HEK293 (cell line): ENCODE measurements around the gene CD274.
A peak's percentile ranks its signal among the peaks of the same experiment; 100 is the strongest.

ENCODE experiments used
- CTCF ChIA-PET: fragments of 350-600 bp; formaldehyde crosslinking; extraction: SDS; loops from one replicate; lab custom pipeline; 2021; ENCODE audit warnings: antibody characterized with exemption; lab: Yijun Ruan, JAX
- POLR2A ChIA-PET: fragments of 300-600 bp; formaldehyde crosslinking; extraction: SDS; loops from one replicate; lab custom pipeline; 2020; ENCODE audit warnings: antibody characterized with exemption, inconsistent platforms; lab: Yijun Ruan, JAX
- H3K27ac ChIP-seq: fragments of 200-500 bp; sonication (Bioruptor generic); 2 replicates; pipeline ENCODE4 v1.5.1; 2014; ENCODE audit warnings: low read depth, low read length, control low read depth, inconsistent platforms; ENCODE audit errors: extremely low read depth
- H3K36me3 ChIP-seq, 2 experiments: fragments of 200-500 bp in 1 of 2; sonication (Bioruptor generic) in 1 of 2; 1 replicate in 1 of 2; 2 replicates in 1 of 2; pipeline ENCODE4 v1.5.1; 2014 to 2017; ENCODE audit warnings: inconsistent platforms in 2 of 2, low read length in 2 of 2; ENCODE audit not compliant: control insufficient read depth in 2 of 2, insufficient read depth in 1 of 2
- H3K4me1 ChIP-seq: fragments of 200-500 bp; sonication (Bioruptor generic); 2 replicates; pipeline ENCODE4 v1.5.1; 2014; ENCODE audit warnings: mild to moderate bottlenecking, low read length, inconsistent platforms; ENCODE audit not compliant: control insufficient read depth, insufficient read depth
- H3K4me3 ChIP-seq: 2 replicates; pipeline ENCODE4 v1.5.1; 2011; ENCODE audit warnings: low read depth, mild to moderate bottlenecking, control low read depth, low read length, moderate library complexity
- H3K9me3 ChIP-seq: fragments of 200-500 bp; sonication (Bioruptor generic); 2 replicates; pipeline ENCODE4 v1.5.1; 2014; ENCODE audit warnings: low read depth, low read length, inconsistent platforms; ENCODE audit not compliant: control insufficient read depth, insufficient read depth
- HOXC10 ChIP-seq: sonication (generic); formaldehyde crosslinking; IDR thresholded peaks from 2 replicates; pipeline ENCODE4 v1.8.1; 2023; ENCODE audit warnings: mild to moderate bottlenecking, missing genetic modification reagents
- KLF10 ChIP-seq: fragments of 450-650 bp; IDR thresholded peaks from 2 replicates; pipeline ENCODE4 v1.5.1; 2018; ENCODE audit warnings: missing biosample characterization, mild to moderate bottlenecking, missing genetic modification characterization
- PRDM1 ChIP-seq: fragments of 450-650 bp; formaldehyde crosslinking; IDR thresholded peaks from 2 replicates; pipeline ENCODE4; 2016; ENCODE audit warnings: missing biosample characterization, missing genetic modification characterization
- ZBTB17 ChIP-seq: fragments of 450-650 bp; formaldehyde crosslinking; IDR thresholded peaks from 2 replicates; pipeline ENCODE4 v1.5.1; 2016; ENCODE audit warnings: missing biosample characterization, missing genetic modification characterization
- ZBTB21 ChIP-seq: fragments of 450-650 bp; formaldehyde crosslinking; IDR thresholded peaks from 2 replicates; pipeline ENCODE4 v1.5.1; 2017; ENCODE audit warnings: missing biosample characterization, missing genetic modification characterization
- ZBTB8A ChIP-seq: fragments of 450-650 bp; formaldehyde crosslinking; IDR thresholded peaks from 2 replicates; pipeline ENCODE4 v1.5.1; 2016; ENCODE audit warnings: missing biosample characterization, missing genetic modification characterization
- ZNF2 ChIP-seq: fragments of 450-650 bp; formaldehyde crosslinking; IDR thresholded peaks from 2 replicates; pipeline ENCODE4 v1.5.1; 2016; ENCODE audit warnings: missing biosample characterization, missing genetic modification characterization
- ZNF214 ChIP-seq: fragments of 450-650 bp; formaldehyde crosslinking; IDR thresholded peaks from 2 replicates; pipeline ENCODE4 v1.5.1; 2017; ENCODE audit warnings: missing biosample characterization, mild to moderate bottlenecking, missing genetic modification characterization, borderline replicate concordance
- ZNF335 ChIP-seq: fragments of 450-650 bp; formaldehyde crosslinking; conservative IDR thresholded peaks from 2 replicates; pipeline ENCODE4 v1.5.1; 2016; ENCODE audit warnings: missing biosample characterization, missing genetic modification characterization
- ZNF623 ChIP-seq: fragments of 450-650 bp; formaldehyde crosslinking; IDR thresholded peaks from 2 replicates; pipeline ENCODE4 v1.5.1; 2016; ENCODE audit warnings: missing biosample characterization, missing genetic modification characterization
- TF ChIP-seq, protein P1 (sequence below): fragments of 450-650 bp; formaldehyde crosslinking; IDR thresholded peaks from 2 replicates; pipeline ENCODE4 v1.5.1; 2017; ENCODE audit warnings: missing biosample characterization, missing genetic modification characterization
- TF ChIP-seq, protein P2 (sequence below): fragments of 450-650 bp; formaldehyde crosslinking; IDR thresholded peaks from 2 replicates; pipeline ENCODE4 v1.5.1; 2016; ENCODE audit warnings: missing biosample characterization, missing genetic modification characterization
- TF ChIP-seq, protein P3 (sequence below): fragments of 450-650 bp; formaldehyde crosslinking; optimal IDR thresholded peaks from 2 replicates; pipeline ENCODE3; 2016; ENCODE audit warnings: missing biosample characterization, mild to moderate bottlenecking, missing genetic modification characterization
- TF ChIP-seq, protein P4 (sequence below): fragments of 450-650 bp; formaldehyde crosslinking; IDR thresholded peaks from 2 replicates; pipeline ENCODE4 v1.5.1; 2016; ENCODE audit warnings: missing biosample characterization, missing genetic modification characterization

The CD274 gene

GRCh38 chr9:5437254-5438216 lies 12.8 kb upstream of the CD274 start, which contains the start of gene PLGRKT (continued):
- TF ChIP-seq HOXC10 (CRISPR knock-in tag): 0 out of 2 replicates have a peak, but pooled peaks have one; percentile 50
- no peak for TF ChIP-seq ZBTB21
- TF ChIP-seq ZBTB17 (tag by site-specific recombination): peak; percentile 76
- TF ChIP-seq, protein P1, sequence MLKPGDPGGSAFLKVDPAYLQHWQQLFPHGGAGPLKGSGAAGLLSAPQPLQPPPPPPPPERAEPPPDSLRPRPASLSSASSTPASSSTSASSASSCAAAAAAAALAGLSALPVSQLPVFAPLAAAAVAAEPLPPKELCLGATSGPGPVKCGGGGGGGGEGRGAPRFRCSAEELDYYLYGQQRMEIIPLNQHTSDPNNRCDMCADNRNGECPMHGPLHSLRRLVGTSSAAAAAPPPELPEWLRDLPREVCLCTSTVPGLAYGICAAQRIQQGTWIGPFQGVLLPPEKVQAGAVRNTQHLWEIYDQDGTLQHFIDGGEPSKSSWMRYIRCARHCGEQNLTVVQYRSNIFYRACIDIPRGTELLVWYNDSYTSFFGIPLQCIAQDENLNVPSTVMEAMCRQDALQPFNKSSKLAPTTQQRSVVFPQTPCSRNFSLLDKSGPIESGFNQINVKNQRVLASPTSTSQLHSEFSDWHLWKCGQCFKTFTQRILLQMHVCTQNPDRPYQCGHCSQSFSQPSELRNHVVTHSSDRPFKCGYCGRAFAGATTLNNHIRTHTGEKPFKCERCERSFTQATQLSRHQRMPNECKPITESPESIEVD (tag by site-specific recombination): no peak
- peak; percentile 55; the same call in 1 of the 2 replicates for TF ChIP-seq KLF10 (tag by site-specific recombination)
- peak; percentile 96 for TF ChIP-seq ZBTB8A (tag by site-specific recombination)
- TF ChIP-seq, protein P2, sequence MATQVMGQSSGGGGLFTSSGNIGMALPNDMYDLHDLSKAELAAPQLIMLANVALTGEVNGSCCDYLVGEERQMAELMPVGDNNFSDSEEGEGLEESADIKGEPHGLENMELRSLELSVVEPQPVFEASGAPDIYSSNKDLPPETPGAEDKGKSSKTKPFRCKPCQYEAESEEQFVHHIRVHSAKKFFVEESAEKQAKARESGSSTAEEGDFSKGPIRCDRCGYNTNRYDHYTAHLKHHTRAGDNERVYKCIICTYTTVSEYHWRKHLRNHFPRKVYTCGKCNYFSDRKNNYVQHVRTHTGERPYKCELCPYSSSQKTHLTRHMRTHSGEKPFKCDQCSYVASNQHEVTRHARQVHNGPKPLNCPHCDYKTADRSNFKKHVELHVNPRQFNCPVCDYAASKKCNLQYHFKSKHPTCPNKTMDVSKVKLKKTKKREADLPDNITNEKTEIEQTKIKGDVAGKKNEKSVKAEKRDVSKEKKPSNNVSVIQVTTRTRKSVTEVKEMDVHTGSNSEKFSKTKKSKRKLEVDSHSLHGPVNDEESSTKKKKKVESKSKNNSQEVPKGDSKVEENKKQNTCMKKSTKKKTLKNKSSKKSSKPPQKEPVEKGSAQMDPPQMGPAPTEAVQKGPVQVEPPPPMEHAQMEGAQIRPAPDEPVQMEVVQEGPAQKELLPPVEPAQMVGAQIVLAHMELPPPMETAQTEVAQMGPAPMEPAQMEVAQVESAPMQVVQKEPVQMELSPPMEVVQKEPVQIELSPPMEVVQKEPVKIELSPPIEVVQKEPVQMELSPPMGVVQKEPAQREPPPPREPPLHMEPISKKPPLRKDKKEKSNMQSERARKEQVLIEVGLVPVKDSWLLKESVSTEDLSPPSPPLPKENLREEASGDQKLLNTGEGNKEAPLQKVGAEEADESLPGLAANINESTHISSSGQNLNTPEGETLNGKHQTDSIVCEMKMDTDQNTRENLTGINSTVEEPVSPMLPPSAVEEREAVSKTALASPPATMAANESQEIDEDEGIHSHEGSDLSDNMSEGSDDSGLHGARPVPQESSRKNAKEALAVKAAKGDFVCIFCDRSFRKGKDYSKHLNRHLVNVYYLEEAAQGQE (tag by site-specific recombination): peak; percentile 56
- TF ChIP-seq, protein P3, sequence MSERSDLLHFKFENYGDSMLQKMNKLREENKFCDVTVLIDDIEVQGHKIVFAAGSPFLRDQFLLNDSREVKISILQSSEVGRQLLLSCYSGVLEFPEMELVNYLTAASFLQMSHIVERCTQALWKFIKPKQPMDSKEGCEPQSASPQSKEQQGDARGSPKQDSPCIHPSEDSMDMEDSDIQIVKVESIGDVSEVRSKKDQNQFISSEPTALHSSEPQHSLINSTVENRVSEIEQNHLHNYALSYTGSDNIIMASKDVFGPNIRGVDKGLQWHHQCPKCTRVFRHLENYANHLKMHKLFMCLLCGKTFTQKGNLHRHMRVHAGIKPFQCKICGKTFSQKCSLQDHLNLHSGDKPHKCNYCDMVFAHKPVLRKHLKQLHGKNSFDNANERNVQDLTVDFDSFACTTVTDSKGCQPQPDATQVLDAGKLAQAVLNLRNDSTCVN (tag by site-specific recombination): peak; percentile 58
- TF ChIP-seq ZNF2 (tag by site-specific recombination): peak; percentile 32; the same call in 1 of the 2 replicates

DNA sequence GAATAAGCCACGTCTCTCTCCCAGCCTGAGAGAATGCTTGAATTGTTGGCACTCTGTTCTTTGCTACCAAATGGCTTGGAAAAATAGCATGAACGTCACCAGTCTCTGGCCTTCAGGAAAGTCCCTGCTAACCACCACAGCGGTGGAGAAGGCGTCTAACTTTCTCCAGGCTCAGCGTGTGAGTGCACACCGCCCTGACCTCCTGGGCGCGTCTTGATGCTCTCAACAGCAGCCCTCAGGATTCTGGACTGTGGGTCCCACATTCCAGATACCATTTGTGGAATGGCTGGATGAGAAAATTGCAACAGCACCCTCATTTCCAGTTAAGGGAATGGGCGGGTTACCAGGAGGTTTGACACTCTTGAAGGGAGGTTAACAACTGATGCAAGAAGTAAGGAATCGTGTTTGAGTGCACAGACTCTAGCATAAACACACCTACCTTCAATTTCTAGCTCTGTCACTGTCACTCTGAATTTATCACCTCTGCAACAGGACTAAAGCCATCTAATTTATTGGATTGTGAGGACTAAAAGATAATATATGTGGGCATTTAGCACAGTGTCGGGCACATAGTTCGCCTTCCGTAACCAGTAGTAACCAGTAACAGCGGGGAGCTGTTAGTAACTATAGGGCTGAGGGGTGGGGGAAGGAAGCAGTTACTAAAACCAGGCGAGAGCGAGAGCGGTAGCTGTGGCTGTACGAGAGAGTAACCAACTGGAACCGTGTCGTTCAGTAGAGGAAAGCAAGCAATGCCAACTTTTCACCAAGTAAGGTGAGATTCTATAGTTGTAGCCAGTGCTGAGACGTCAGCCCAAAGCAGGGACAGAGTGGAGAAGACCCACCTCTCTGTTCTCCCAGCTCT lies 11.8 kb upstream of the CD274 start:
- ChIA-PET CTCF (interaction anchor here (0.6 to 2.8 kb wide), 8 partner anchors 9 to 679 kb away, joined by 3 to 8 read pairs (median 4); partner anchors contain the start of genes CD274 and INSL6), POLR2A (interaction anchor here (0.5 to 2.0 kb wide), 7 partner anchors 12 to 691 kb away, joined by 3 to 7 read pairs (median 3); partner anchors contain the start of genes CD274 and JAK2)
- Histone ChIP-seq H3K36me3 (peaks cover 0 to 18% of the 10 kb centered on the region in 2 experiments; a peak in 1 of 3 replicates), H3K4me1 (no peaks in the 10 kb centered on the region), H3K27ac (no peak overlapping the region), H3K9me3 (no peaks in the 10 kb centered on the region), H3K4me3 (peak overlapping the region; percentile 96)
- TF ChIP-seq PRDM1 (tag by site-specific recombination) (0 out of 2 replicates have a peak, but pooled peaks have one; percentile 26), ZNF335 (tag by site-specific recombination) (peak; percentile 73), ZNF623 (no peak), ZNF214 (tag by site-specific recombination) (no peak)
- TF ChIP-seq, protein P4, sequence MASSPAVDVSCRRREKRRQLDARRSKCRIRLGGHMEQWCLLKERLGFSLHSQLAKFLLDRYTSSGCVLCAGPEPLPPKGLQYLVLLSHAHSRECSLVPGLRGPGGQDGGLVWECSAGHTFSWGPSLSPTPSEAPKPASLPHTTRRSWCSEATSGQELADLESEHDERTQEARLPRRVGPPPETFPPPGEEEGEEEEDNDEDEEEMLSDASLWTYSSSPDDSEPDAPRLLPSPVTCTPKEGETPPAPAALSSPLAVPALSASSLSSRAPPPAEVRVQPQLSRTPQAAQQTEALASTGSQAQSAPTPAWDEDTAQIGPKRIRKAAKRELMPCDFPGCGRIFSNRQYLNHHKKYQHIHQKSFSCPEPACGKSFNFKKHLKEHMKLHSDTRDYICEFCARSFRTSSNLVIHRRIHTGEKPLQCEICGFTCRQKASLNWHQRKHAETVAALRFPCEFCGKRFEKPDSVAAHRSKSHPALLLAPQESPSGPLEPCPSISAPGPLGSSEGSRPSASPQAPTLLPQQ (tag by site-specific recombination): 0 out of 2 replicates have a peak, but pooled peaks have one; percentile 31
